HG02623 (cell line): ENCODE measurements around the gene SEC14L2.

Source experiments
- ATAC-seq: cut with Tn5 transposase; IDR thresholded peaks from one replicate; pipeline ENCODE4 v1.9.1; 2021; ENCODE audit warnings: moderate library complexity; ENCODE audit not compliant: unreplicated experiment

The SEC14L2 gene

GRCh38 chr22:30396871-30397655, at the start of gene SEC14L2:
TSS of gene SEC14L2 (plus strand) at chr22:30397018. CDS start at chr22:30397117, 99 bp downstream.
- ATAC-seq: no peak

- no peak for ATAC-seq
Measured at GRCh38 chr22:30347255-30347892, 49.4 kb upstream of the SEC14L2 start.

- ATAC-seq: no peak
Measured at GRCh38 chr22:30348404-30348803, 48.4 kb upstream of the SEC14L2 start.

- no peak for ATAC-seq
Measured at GRCh38 chr22:30348809-30349208, 48.0 kb upstream of the SEC14L2 start.

- no peak for ATAC-seq
Measured at GRCh38 chr22:30351226-30351625, 45.6 kb upstream of the SEC14L2 start.

- ATAC-seq: no peak
Measured at GRCh38 chr22:30354644-30355043, 42.2 kb upstream of the SEC14L2 start.

GRCh38 chr22:30356449-30357235, 40.2 kb upstream of the SEC14L2 start, which contains the start of the genes CCDC157 and SF3A1:
TSS of gene CCDC157 (plus strand) at chr22:30357007. CDS start at chr22:30366001, 8,994 bp downstream.
TSS of gene SF3A1 (minus strand) at chr22:30356894. CDS start at chr22:30356792, 102 bp downstream.
- ATAC-seq: peak; percentile 90

GRCh38 chr22:30357236-30357570, 39.6 kb upstream of the SEC14L2 start:
- ATAC-seq: no peak

- no peak for ATAC-seq
Measured at GRCh38 chr22:30357650-30358215, 39.1 kb upstream of the SEC14L2 start.

- no peak for ATAC-seq
Measured at GRCh38 chr22:30358541-30358940, 38.3 kb upstream of the SEC14L2 start.

GRCh38 chr22:30361916-30362650, 34.7 kb upstream of the SEC14L2 start:
- no peak for ATAC-seq

- ATAC-seq: no peak
Measured at GRCh38 chr22:30362651-30363281, 34.1 kb upstream of the SEC14L2 start.

- ATAC-seq: no peak
Measured at GRCh38 chr22:30365891-30366290, 30.9 kb upstream of the SEC14L2 start.

- no peak for ATAC-seq
Measured at GRCh38 chr22:30368420-30368819, 28.4 kb upstream of the SEC14L2 start.

- no peak for ATAC-seq
Measured at GRCh38 chr22:30370641-30371230, 26.1 kb upstream of the SEC14L2 start.

- ATAC-seq: no peak
Measured at GRCh38 chr22:30371321-30371720, 25.5 kb upstream of the SEC14L2 start.

GRCh38 chr22:30371981-30372380, 24.8 kb upstream of the SEC14L2 start:
- no peak for ATAC-seq

GRCh38 chr22:30372915-30373314, 23.9 kb upstream of the SEC14L2 start:
- ATAC-seq: no peak
